CD4-positive, alpha-beta T cell treated with Interleukin-15 for 4 hours (primary cell): ENCODE data around the gene AJM1.

Source experiments
- DNase-seq: peaks from one replicate; pipeline ENCODE4 v3.0.0-alpha.2; 2020; ENCODE audit warnings: low spot score

AJM1 gene

GRCh38 chr9:136808075-136808805, 34.0 kb upstream of the AJM1 start:
- DNase-seq: peak; percentile 46

GRCh38 chr9:136808806-136809158, 33.5 kb upstream of the AJM1 start:
- no peak for DNase-seq

GRCh38 chr9:136814725-136815421, 27.4 kb upstream of the AJM1 start:
- DNase-seq: no peak

GRCh38 chr9:136815422-136815782, 26.9 kb upstream of the AJM1 start:
- DNase-seq: no peak

GRCh38 chr9:136820971-136821825, 21.1 kb upstream of the AJM1 start:
- no peak for DNase-seq

GRCh38 chr9:136821826-136822544, 20.3 kb upstream of the AJM1 start:
- DNase-seq: no peak

- DNase-seq: no peak
Observed at GRCh38 chr9:136823136-136824046, 18.9 kb upstream of the AJM1 start.

GRCh38 chr9:136824496-136825225, 17.6 kb upstream of the AJM1 start:
- DNase-seq: no peak

- DNase-seq: no peak
Observed at GRCh38 chr9:136825295-136826187, 16.7 kb upstream of the AJM1 start.

GRCh38 chr9:136826188-136826541, 16.1 kb upstream of the AJM1 start:
- no peak for DNase-seq

GRCh38 chr9:136826703-136827582, 15.3 kb upstream of the AJM1 start:
- no peak for DNase-seq

- DNase-seq: no peak
Observed at GRCh38 chr9:136827794-136828473, 14.3 kb upstream of the AJM1 start.

- DNase-seq: no peak
Observed at GRCh38 chr9:136828474-136829140, 13.7 kb upstream of the AJM1 start.

GRCh38 chr9:136829412-136829811, 12.9 kb upstream of the AJM1 start:
- DNase-seq: no peak

- DNase-seq: no peak
Observed at GRCh38 chr9:136829981-136830885, 12.0 kb upstream of the AJM1 start.

GRCh38 chr9:136831002-136831719, 11.1 kb upstream of the AJM1 start:
- no peak for DNase-seq
